Endothelial cell of umbilical vein (primary cell): Measurements from ENCODE around the gene ZCWPW1. TPM values are rescaled to one million over a fixed set of nuclear protein-coding genes. Genes with fewer than 3 reads are reported as not detected.
A peak's percentile ranks its signal among the peaks of the same experiment; 100 is the strongest.

Experiments used
- BruUV-seq: library from RNA; stranded (reverse); fragments of 400-500 nt; replicated peaks from 2 replicates; lab custom pipeline; 2021; lab: Mats Ljungman, UMichigan
- CTCF ChIA-PET: fragments of 300-600, 350-600 bp; sonication (Branson Sonifier 250); formaldehyde crosslinking; loops from one replicate; lab custom pipeline; 2021; ENCODE audit warnings: antibody characterized with exemption, inconsistent platforms; lab: Charles Lee
- POLR2A ChIA-PET: fragments of 300-600, 350-600 bp; sonication (Branson Sonifier 250); formaldehyde crosslinking; loops from one replicate; lab custom pipeline; 2021; ENCODE audit warnings: antibody characterized with exemption, inconsistent platforms; lab: Charles Lee
- DNase-seq: peaks from one replicate; pipeline ENCODE4 v3.0.0-alpha.2; 2011; ENCODE audit warnings: low read depth, low spot score
- FAIRE-seq: peaks from 2 replicates; lab custom pipeline; 2011; peaks lifted over from hg19 to GRCh38; lab: Jason Lieb, UNC
- H2AFZ ChIP-seq: 2 replicates; pipeline ENCODE4 v1.6.0; 2012; ENCODE audit warnings: low read depth, low read length, control low read depth, inconsistent platforms
- H3K27ac ChIP-seq: 2 replicates; pipeline ENCODE4 v1.5.1; 2011; ENCODE audit warnings: low read depth, mild to moderate bottlenecking, control low read depth, low read length, moderate library complexity; ENCODE audit not compliant: insufficient read depth
- H3K27me3 ChIP-seq, 2 experiments: 2 replicates each; pipeline versions ENCODE4 v1.6.0 to v1.6.1; 2011; ENCODE audit warnings: low read length in 2 of 2, mixed read lengths in 1 of 2; ENCODE audit not compliant: control insufficient read depth in 2 of 2, insufficient read depth in 2 of 2
- H3K36me3 ChIP-seq, 2 experiments: 2 replicates in 1 of 2; 3 replicates in 1 of 2; pipeline ENCODE4 v1.5.1; 2011; ENCODE audit warnings: low read length in 2 of 2, mild to moderate bottlenecking in 1 of 2, moderate library complexity in 1 of 2; ENCODE audit not compliant: control insufficient read depth in 2 of 2, insufficient read depth in 2 of 2; ENCODE audit errors: extremely low read depth in 1 of 2
- H3K4me1 ChIP-seq: 3 replicates; pipeline ENCODE4 v1.5.1; 2011; ENCODE audit warnings: mild to moderate bottlenecking, low read length; ENCODE audit not compliant: control insufficient read depth, insufficient read depth; ENCODE audit errors: extremely low read depth
- H3K4me2 ChIP-seq: 2 replicates; pipeline ENCODE4 v1.6.1; 2011; ENCODE audit warnings: low read length, control low read depth, mixed read lengths; ENCODE audit not compliant: insufficient read depth
- H3K4me3 ChIP-seq, 3 experiments: fragments of 200-600 bp in 1 of 3; sonication (generic), shearing (Covaris generic) in 1 of 3; replicated peaks in 1 of 3; 2 replicates each; pipeline ENCODE4 v1.5.1; 2011 to 2016; ENCODE audit warnings: control low read depth in 3 of 3, low read length in 3 of 3, mild to moderate bottlenecking in 2 of 3, inconsistent platforms in 1 of 3, low read depth in 1 of 3, moderate library complexity in 1 of 3; ENCODE audit not compliant: insufficient read depth in 1 of 3
- H3K79me2 ChIP-seq: 2 replicates; pipeline ENCODE4 v1.6.0; 2012; ENCODE audit warnings: low read length, inconsistent platforms; ENCODE audit not compliant: control insufficient read depth, insufficient read depth
- H3K9ac ChIP-seq: replicated peaks from 2 replicates; pipeline ENCODE3; 2011; ENCODE audit warnings: low read length, control low read depth; ENCODE audit not compliant: insufficient read depth; ENCODE audit errors: extremely low read depth
- H3K9me1 ChIP-seq: replicated peaks from 3 replicates; pipeline ENCODE4 v1.6.0; 2011; ENCODE audit warnings: mild to moderate bottlenecking, low read length; ENCODE audit not compliant: control insufficient read depth, insufficient read depth; ENCODE audit errors: extremely low read depth
- H3K9me3 ChIP-seq: replicated peaks from 2 replicates; pipeline ENCODE4 v1.5.1; 2012; ENCODE audit warnings: low read length, inconsistent platforms; ENCODE audit not compliant: control insufficient read depth, insufficient read depth
- H4K20me1 ChIP-seq: replicated peaks from 2 replicates; pipeline ENCODE3; 2011; ENCODE audit warnings: mild to moderate bottlenecking, low read length; ENCODE audit not compliant: control insufficient read depth, insufficient read depth; ENCODE audit errors: extremely low read depth
- CTCF ChIP-seq, 2 donors: IDR thresholded peaks; 1 replicate in 1 of 2; 2 replicates in 1 of 2; pipeline ENCODE4 v1.5.1; 2011; ENCODE audit warnings: low read length in 2 of 2, mild to moderate bottlenecking in 2 of 2, moderate library complexity in 2 of 2, control low read depth in 1 of 2, inconsistent platforms in 1 of 2, low read depth in 1 of 2; ENCODE audit not compliant: insufficient read depth in 1 of 2; ENCODE audit errors: extremely low read depth in 1 of 2
- EZH2 ChIP-seq: IDR thresholded peaks from 2 replicates; pipeline ENCODE4 v1.6.1; 2012; ENCODE audit warnings: borderline replicate concordance, low read depth, mild to moderate bottlenecking, moderate library complexity, low read length, inconsistent platforms; ENCODE audit not compliant: severe bottlenecking
- FOS ChIP-seq: IDR thresholded peaks from 2 replicates; pipeline ENCODE4 v1.6.1; 2011; ENCODE audit warnings: mild to moderate bottlenecking, low read length, moderate library complexity, borderline replicate concordance; ENCODE audit not compliant: insufficient read depth
- GATA2 ChIP-seq: IDR thresholded peaks from 2 replicates; pipeline ENCODE4 v1.7.0; 2011; ENCODE audit warnings: low read depth, mild to moderate bottlenecking, moderate library complexity, mixed read lengths, low read length; ENCODE audit not compliant: insufficient read length, insufficient read depth
- JUN ChIP-seq: IDR thresholded peaks from 2 replicates; pipeline ENCODE4 v1.6.1; 2011; ENCODE audit warnings: borderline replicate concordance, low read depth; ENCODE audit not compliant: insufficient read length, insufficient read depth
- MAX ChIP-seq: IDR thresholded peaks from 2 replicates; pipeline ENCODE4 v1.6.1; 2011; ENCODE audit not compliant: insufficient read depth, insufficient read length
- MYC ChIP-seq: IDR thresholded peaks from one replicate; pipeline ENCODE4 v1.6.1; 2011; ENCODE audit warnings: mild to moderate bottlenecking, low read depth, low read length
- POLR2A ChIP-seq: IDR thresholded peaks from 2 replicates; pipeline ENCODE4 v1.6.1; 2012; ENCODE audit warnings: low read depth, mild to moderate bottlenecking, control low read depth, low read length
- POLR2AphosphoS5 ChIP-seq: IDR thresholded peaks from 2 replicates; pipeline ENCODE4 v1.6.1; 2012; ENCODE audit warnings: low read depth, mild to moderate bottlenecking, control low read depth, low read length, moderate library complexity; ENCODE audit not compliant: insufficient read depth
- dilution Hi-C: fragments of 300-500 bp; cut with MboI; formaldehyde crosslinking; loops from one replicate; pipeline ENCODE4 v1.15.0; 2019; ENCODE audit warnings: low sequenced_read_pairs; ENCODE audit not compliant: extremely low pct_ligation_motif_present
- intact Hi-C: fragments of 100-400 bp; cut with micrococcal nuclease; formaldehyde crosslinking; loops from one replicate; pipeline ENCODE4 v1.10.0; 2022
- polyA plus RNA-seq, 4 experiments: library from polyadenylated mRNA; depleted of rRNA in 3 of 4; stranded (reverse) in 3 of 4; unstranded in 1 of 4; fragments of >200 nt; gene quantifications; 2 replicates each; pipeline versions ENCODE4 v1.2.1 to v1.2.3, GENCODE V29; 2011 to 2012; ENCODE audit warnings: missing spikeins in 1 of 4
- total RNA-seq: library from RNA; stranded (reverse); gene quantifications from 2 replicates; pipeline ENCODE4 v1.2.3, GENCODE V29; 2021

ZCWPW1 gene
- total and polyA plus RNA-seq, 2 donors (not counting 3 experiments of a cell fraction or from before 2014, with no cell fraction given) = 0.31 to 0.32 TPM

- H4K20me1 ChIP-seq = no peaks in the 10 kb centered on the region
- H3K79me2 ChIP-seq = peaks cover 1% of the 10 kb centered on the region
- H3K4me1 ChIP-seq = peaks cover 12% of the 10 kb centered on the region
- H3K9me3 ChIP-seq = no peaks in the 10 kb centered on the region
- peak within 1 kb of the TSS; percentile 18 for H3K27ac ChIP-seq
- H3K27me3 ChIP-seq = no peaks in the 10 kb centered on the region
- DNase-seq (no peak), FAIRE-seq (no peak)
- H3K4me3 ChIP-seq = no peak within 1 kb of the TSS
- peaks cover 0 to 14% of the 10 kb centered on the region in 2 experiments for H3K36me3 ChIP-seq
- dilution Hi-C loops = no loop called here
- intact Hi-C loops = no loop called here
- H3K9me1 ChIP-seq = no peaks in the 10 kb centered on the region
- POLR2A ChIA-PET = no interaction called here
- CTCF ChIA-PET = interaction anchor here (0.9 to 3.9 kb wide), 9 partner anchors 10 to 261 kb away, joined by 3 to 53 read pairs (median 5); no protein-coding TSS in a partner anchor
- no peak for TF ChIP-seq EZH2
- no peak for TF ChIP-seq GATA2
- no peak for TF ChIP-seq CTCF (IDR thresholded peaks at IDR 0.05; ENCODE audit: extremely low read depth in 1 of 2, insufficient read depth in 1 of 2, low read depth in 1 of 2, low read length in 2 of 2)
- TF ChIP-seq POLR2A = no peak
- no peak for TF ChIP-seq POLR2AphosphoS5
- TF ChIP-seq MAX = no peak
- TF ChIP-seq JUN = no peak
- TF ChIP-seq MYC = no peak
- no peak for TF ChIP-seq FOS
- no TSS peak for BruUV-seq
- peak within 1 kb of the TSS; percentile 18 for H2AFZ ChIP-seq
- H3K4me2 ChIP-seq = no peak within 1 kb of the TSS
- no peak within 1 kb of the TSS for H3K9ac ChIP-seq
These were observed 35.7 kb upstream of the ZCWPW1 start, which contains the start of gene SPACDR for GRCh38 chr7:100464210-100464660. Gene SPACDR, minus strand, starts transcription at chr7:100464260. Its CDS starts 235 bp downstream, at chr7:100464025.
